Adipocyte (in vitro differentiated cells): Measurements from ENCODE around the gene UBA1.
A peak's percentile ranks its signal among the peaks of the same experiment; 100 is the strongest.

Experiments
- DNase-seq: peaks from one replicate; pipeline ENCODE4 v3.0.0-alpha.2; 2015; ENCODE audit warnings: low read depth
- H3K27me3 ChIP-seq: replicated peaks from 2 replicates; pipeline ENCODE4 v1.7.0; 2013; ENCODE audit warnings: mild to moderate bottlenecking, low read length, moderate library complexity; ENCODE audit not compliant: control insufficient read depth, insufficient read depth
- H3K36me3 ChIP-seq: 2 replicates; pipeline ENCODE4 v1.7.0; 2013; ENCODE audit warnings: low read length, mild to moderate bottlenecking, moderate library complexity; ENCODE audit not compliant: control insufficient read depth, insufficient read depth, severe bottlenecking
- H3K4me1 ChIP-seq: 2 replicates; pipeline ENCODE4 v1.7.0; 2013; ENCODE audit warnings: mild to moderate bottlenecking, low read length, moderate library complexity; ENCODE audit not compliant: control insufficient read depth, insufficient read depth
- H3K4me3 ChIP-seq: 2 replicates; pipeline ENCODE4 v1.7.0; 2013; ENCODE audit warnings: mild to moderate bottlenecking, low read length, moderate library complexity
- H3K9ac ChIP-seq: 2 replicates; pipeline ENCODE4 v1.7.0; 2013; ENCODE audit warnings: mild to moderate bottlenecking, low read length, moderate library complexity
- H3K9me3 ChIP-seq: 2 replicates; pipeline ENCODE4 v1.7.0; 2013; ENCODE audit warnings: mild to moderate bottlenecking, low read length, moderate library complexity; ENCODE audit not compliant: control insufficient read depth

Gene UBA1

DNA sequence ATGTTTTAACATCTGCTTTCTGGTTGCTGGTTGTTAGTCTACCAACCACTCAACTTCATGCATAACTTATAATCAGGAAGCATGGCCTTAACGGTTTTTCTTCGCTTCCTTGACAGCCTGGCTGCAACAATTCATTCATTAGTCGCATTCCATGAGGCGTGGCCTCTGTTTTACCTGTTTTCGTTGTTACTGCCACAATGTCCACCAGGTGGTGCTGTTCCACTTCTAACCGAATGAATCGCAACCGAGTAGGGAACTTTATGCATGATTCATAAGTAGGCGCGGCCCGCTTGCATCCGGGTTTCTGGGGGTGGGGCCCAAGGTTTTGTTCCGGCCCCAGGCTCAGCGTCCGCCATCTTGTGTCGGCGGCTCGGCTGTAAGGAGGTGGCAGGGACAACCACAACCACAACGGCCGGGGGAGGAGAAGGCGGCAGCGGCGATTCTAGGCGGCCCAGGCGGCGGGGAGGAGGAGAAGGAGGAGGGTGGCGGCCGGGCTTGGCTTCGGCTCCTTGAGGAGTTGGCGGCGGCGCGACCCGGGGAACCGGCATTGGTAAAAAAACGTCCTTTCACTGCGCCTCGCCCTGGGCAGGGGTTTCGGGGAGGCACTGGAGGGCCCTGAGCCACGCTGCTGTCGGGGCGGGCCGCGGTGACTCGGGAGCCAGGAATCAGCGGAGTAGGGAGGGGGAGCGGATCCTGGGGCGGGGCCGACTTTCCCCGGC lies at the start of gene UBA1:
TSS of gene UBA1 (plus strand) at position 355 of the 719 bp plus-strand sequence. CDS start 4,974 bp downstream, outside the sequence.
- Histone ChIP-seq H3K4me3 (peak within 1 kb of the TSS; percentile 86), H3K27me3 (peaks cover 7% of the 10 kb centered on the region), H3K36me3 (peaks cover 10% of the 10 kb centered on the region), H3K9ac (peak within 1 kb of the TSS; percentile 97), H3K4me1 (peaks cover 46% of the 10 kb centered on the region), H3K9me3 (no peaks in the 10 kb centered on the region)
- peak; percentile 99 for DNase-seq

DNA sequence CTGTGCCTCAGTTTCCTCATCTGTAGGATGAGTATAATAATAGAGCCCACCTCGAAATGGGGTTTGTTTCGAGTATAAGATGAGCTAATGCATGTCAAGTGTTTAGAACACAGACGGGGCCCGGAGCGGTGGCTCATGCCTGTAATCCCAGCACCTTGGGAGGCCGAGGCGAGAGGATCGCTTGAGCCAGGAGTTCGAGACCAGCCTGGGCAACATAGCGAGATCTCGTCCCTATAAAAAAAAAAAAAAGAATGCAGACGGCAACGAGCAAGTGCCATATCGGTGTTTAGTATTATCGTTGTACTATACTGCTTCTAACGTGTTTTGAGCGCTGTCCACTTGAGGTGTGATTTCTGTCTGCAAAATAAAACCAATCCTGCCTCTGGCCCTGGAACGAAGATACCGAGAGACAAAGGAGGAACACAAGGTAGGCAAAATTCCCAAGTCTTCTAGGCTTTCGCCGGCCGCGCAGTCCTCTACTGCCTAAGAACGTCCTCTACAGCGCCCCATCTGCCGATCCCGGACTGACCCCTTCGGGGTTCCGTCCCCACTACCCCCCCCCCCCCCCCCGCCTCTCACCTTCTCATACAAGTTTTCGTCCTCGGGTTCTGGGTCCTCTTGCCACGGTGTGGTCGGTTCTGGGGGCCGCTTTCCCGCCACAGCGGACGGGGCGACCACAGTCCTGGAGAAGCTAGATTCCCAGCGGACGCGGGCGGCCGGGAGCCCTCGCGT lies 49.6 kb upstream of the UBA1 start:
- Histone ChIP-seq H3K36me3 (peaks cover 22% of the 10 kb centered on the region), H3K4me1 (peaks cover 14% of the 10 kb centered on the region), H3K9me3 (peaks cover 6% of the 10 kb centered on the region), H3K9ac (peak overlapping the region; percentile 91), H3K4me3 (peak overlapping the region; percentile 89), H3K27me3 (peaks cover 13% of the 10 kb centered on the region)
- peak; percentile 50 for DNase-seq

DNA sequence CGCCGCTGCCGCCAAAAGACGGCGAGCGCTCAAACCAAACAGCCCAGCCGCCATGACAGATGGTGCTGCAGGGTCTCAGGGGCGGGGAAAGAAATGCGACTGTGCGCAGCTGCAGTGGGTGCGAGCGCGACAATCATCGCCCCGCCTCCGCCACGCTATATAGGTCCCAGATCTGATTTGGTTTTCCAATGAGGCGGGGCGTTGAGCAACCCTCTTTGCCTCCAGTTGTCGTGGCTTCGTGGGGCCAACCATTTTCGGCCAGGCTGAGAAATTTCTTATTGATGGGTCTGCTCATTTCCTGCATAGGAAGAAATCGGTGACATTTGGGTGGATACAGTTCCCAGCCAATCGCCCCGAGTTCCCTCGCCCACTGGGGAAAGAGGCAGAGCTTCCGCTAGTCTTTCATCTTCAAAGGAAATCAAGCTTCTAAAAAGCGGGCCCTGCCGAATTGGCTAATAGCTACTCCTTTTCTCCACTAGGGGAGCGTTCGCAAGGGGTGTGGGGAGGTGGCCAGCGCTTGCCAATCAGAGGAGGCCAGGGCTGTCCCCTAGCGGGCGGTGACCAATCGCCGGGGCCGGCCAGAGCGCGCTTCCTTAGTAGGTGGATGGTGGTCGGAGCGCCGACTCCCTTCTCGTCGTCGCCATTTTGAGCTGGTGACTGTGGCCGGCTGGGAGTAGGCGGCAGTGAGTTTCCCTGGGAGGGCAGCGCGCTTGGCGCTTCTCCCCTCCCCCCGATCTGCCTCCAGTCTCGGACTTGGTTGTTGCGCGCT lies 48.8 kb upstream of the UBA1 start, which contains the start of the genes NDUFB11 and RBM10:
TSS of gene NDUFB11 (minus strand) at position 77 of the 769 bp plus-strand sequence. CDS start at position 54, 23 bp downstream.
TSS of gene RBM10 (plus strand) at position 596 of the 769 bp plus-strand sequence. CDS start 2,261 bp downstream, outside the sequence.
- Histone ChIP-seq H3K27me3 (peaks cover 10% of the 10 kb centered on the region), H3K9ac (peak within 1 kb of the TSS; percentile 91), H3K36me3 (peaks cover 20% of the 10 kb centered on the region), H3K9me3 (peaks cover 6% of the 10 kb centered on the region), H3K4me1 (peaks cover 18% of the 10 kb centered on the region), H3K4me3 (peak within 1 kb of the TSS; percentile 89)
- peak; percentile 95 for DNase-seq

DNA sequence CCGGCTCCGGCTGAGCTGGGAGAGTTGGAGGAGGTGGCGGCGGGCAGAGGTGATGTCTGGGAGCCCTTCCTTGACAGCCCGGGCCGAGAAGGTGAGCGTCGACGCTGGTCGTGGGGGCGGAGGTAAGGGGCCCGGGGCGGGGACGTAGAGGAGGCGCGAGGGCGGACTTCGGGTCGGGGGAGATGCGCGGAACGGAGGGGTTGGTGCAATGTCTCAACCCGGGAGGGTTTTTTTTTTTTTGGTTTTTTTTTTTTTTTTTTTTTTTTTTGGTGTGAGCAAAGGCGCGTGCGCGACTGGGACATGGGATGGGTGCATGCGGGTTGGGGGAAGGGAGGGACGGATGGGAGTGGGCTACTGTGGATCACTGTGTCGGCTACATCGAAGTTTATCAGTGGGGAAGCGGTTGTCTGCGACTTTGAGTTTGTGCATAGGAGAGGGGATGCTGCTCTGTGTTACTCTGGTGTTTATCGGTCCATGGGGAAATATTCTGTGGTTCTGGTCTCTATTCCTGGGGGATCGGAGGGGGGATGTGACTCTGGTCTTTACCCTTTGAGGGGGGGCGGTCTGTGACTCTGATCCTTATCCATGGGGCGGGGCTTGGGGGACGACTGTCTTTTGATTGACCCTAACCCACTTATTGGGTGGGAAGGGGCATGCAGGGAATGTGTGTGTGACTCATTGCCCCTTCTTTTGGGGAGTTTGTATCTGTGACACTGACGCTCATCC lies 48.1 kb upstream of the UBA1 start:
- H3K4me3 ChIP-seq = peak overlapping the region; percentile 89
- H3K27me3 ChIP-seq = peaks cover 3% of the 10 kb centered on the region
- peaks cover 12% of the 10 kb centered on the region for H3K36me3 ChIP-seq
- peaks cover 18% of the 10 kb centered on the region for H3K4me1 ChIP-seq
- peak overlapping the region; percentile 91 for H3K9ac ChIP-seq
- peaks cover 6% of the 10 kb centered on the region for H3K9me3 ChIP-seq
- DNase-seq = peak; percentile 65

DNA sequence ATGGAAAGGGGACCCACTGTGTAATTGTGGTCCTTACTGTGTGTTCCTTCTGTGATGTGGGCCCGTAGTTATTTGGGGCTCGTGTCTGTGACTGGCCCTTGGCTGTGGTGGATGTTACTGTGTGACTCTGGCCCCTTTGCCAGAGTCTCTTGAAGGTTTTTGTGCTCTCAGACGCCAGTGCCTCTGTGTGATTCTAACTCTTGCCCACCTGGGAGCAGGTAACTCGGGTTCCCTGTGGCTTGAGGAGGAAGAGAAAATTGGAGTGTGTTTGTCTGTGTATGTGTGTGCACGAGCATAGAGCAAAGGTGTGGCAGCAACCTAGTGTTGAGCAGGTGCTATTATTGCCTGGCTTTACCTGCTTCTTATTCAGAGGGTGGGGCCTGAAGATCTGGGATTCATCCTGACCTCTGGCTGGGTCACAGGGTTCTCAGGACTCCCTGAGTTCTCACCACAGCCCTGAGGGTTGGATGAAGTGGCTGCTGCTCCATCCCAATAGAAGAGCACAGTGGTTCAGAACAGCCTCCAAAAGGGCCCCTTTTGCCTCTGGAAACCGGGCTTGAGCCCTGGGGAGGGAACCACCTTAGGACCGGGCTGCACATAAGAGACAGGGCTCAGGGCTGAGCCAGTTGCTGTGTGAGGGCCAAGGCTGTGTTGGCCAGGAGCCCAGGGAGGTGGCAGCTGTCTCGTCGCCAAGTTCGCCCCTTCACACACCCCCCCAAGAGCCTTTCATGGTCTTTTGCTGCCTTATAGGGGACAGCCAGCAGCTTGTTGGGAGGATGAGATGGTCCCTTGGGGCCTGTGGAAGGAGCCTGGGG lies 47.3 kb upstream of the UBA1 start:
- peaks cover 6% of the 10 kb centered on the region for H3K9me3 ChIP-seq
- peaks cover 18% of the 10 kb centered on the region for H3K4me1 ChIP-seq
- peaks cover 4% of the 10 kb centered on the region for H3K27me3 ChIP-seq
- H3K9ac ChIP-seq = peak overlapping the region; percentile 91
- DNase-seq = peak; percentile 27
- H3K4me3 ChIP-seq = peak overlapping the region; percentile 89
- H3K36me3 ChIP-seq = peaks cover 14% of the 10 kb centered on the region

DNA sequence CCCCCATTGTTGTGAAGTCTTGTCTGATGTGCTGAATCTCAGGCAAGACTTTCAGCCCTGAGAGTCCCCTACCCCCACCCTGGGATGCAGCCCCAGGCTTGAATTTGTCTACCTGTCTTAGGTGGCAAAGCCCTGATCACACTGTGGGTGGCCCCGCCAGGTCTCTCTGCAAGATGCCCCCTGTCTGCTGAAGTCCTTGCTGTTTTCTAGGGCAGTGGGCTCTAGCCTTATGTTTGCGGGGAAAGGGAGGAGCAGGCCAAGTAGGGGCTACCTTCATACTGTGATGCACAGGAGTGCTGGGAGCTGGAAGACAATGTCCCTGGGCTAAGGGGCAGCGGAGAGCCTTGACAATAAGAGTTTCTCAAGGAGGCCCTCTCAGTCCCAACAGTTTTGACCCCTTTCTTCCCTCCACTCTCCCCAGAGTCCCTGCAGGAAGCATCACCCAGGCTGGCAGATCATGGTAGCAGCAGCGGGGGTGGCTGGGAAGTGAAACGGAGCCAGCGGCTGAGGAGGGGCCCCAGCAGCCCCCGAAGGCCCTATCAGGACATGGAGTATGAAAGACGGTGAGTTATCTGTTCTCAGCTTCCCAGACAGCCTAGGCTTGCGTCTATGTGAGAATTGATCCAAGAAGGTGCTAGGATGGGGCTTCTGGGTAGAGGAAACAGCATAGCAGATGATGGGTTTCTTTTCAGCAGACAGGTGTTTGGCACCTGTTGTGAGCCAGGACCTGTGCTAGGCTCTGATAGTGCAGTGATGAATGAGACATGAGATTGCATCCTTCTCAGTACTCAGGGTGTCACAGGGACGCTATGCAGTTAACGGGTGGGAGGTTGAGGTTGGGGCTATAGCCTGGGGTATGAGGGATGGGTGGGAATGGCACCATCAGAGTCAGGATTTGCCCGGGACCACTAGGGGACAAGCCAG lies 46.4 kb upstream of the UBA1 start:
- Histone ChIP-seq H3K4me3 (peak overlapping the region; percentile 89), H3K9ac (no peak overlapping the region), H3K9me3 (peaks cover 3% of the 10 kb centered on the region), H3K36me3 (peaks cover 12% of the 10 kb centered on the region), H3K27me3 (peaks cover 3% of the 10 kb centered on the region), H3K4me1 (peaks cover 18% of the 10 kb centered on the region)
- no peak for DNase-seq

DNA sequence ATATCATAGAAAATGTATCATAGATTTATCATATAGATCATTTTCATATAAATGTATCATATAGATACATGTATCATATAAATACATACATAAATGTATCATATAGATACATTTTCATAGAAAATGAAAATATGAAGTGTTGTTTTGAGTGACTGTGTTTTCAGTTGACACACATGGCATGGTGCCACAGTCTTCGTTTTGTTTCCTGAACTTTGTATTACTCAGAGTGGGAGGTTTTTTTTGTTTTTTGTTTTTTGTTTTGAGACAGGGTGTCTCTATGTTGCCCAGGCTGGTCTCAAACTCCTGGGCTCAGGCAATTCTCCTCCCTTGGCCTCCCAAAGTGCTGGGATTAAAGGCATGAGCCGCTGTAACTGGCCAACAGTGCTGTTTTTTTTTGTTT lies 44.7 kb upstream of the UBA1 start:
- Histone ChIP-seq H3K9ac (peak overlapping the region; percentile 25), H3K9me3 (no peaks in the 10 kb centered on the region), H3K36me3 (peaks cover 7% of the 10 kb centered on the region), H3K4me3 (no peak overlapping the region), H3K27me3 (peaks cover 3% of the 10 kb centered on the region), H3K4me1 (peaks cover 13% of the 10 kb centered on the region)
- no peak for DNase-seq

DNA sequence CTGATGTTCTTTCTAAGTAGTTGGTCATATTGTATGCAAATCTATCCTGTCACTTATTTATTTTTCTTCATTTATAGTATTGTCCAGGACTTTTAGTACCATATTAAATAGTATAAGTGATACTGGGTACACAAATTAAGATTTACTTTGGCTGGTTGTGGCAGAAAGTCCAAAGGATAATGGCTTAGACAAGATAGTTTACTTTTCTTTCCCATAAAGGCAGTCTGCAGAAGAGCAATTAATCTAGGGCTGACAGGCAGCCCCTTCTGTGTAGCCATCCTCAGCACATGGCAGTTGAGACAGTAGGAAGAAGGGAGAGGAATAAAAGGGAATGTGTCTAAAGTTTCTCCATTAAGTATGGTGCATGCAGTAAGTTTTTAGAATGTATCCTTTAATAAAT lies 42.2 kb upstream of the UBA1 start:
- Histone ChIP-seq H3K9me3 (no peaks in the 10 kb centered on the region), H3K4me3 (no peak overlapping the region), H3K9ac (no peak overlapping the region), H3K4me1 (peaks cover 13% of the 10 kb centered on the region), H3K27me3 (peaks cover 4% of the 10 kb centered on the region), H3K36me3 (peaks cover 8% of the 10 kb centered on the region)
- DNase-seq = no peak

DNA sequence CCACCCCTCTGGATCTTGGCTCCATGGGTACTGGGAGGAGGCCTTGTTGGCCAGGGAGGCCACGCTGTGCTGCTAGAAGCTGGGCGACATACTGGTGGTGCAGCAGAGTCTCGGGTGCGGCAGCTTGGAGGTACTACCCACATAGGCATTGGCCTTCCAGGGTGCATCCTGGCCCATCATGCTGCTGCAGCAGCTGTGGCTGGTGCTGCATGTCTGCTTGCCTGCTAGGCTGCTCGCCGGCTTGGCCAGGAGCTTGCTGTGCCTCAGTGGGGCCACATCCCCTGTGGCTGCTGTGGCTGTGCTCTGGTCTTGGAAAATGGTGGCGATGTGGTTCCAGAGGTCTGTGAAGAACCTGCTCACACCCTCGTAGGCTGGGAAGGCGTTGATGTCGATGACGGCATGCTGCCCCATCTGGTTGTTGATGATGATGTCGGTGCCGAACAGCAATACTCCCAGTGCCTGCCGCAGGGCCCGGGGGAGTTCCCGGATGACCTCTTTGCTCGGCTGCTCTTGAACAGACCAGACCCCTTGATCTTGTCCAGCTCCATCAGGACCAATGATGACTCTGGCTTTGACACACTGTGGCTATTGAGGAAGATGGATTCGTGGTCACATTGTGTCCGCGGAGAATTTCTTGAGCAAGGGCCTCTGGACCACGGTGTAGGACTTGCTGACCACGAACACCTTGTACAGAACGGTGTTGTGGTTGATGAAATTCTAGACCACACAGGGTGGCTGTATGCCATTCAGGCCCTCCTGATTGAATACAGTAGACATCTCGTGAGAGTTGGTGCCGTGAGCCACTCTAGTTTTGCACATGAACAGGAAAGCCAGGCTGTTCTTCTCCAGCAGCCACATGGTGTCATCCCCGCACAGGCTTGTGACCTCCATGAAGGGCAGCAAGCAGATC lies 36.8 kb upstream of the UBA1 start:
- Histone ChIP-seq H3K9ac (no peak overlapping the region), H3K4me3 (no peak overlapping the region), H3K4me1 (peaks cover 3% of the 10 kb centered on the region), H3K36me3 (peaks cover 13% of the 10 kb centered on the region), H3K9me3 (no peaks in the 10 kb centered on the region), H3K27me3 (peaks cover 4% of the 10 kb centered on the region)
- no peak for DNase-seq
